ENCODE measurements around the gene NIBAN1.

Gene NIBAN1

DNA sequence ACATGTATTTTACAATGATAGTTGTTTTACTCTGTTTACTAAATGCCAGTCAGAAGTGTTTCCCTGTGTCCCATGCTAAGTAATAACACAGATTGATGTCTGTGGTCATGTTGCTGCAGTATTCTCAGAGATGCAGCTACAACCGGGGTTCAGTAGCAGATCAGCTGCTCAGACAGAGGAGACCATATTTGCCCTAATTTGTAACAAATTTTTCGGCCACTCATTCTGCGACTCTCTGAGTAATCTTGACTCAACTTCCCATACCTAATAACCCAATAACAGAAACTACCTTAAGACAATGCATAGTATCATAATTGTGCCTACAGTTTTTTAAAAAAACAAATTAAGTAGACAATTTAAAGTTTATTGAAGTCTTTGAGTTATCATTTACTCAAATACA is 32.6 kb downstream of the NIBAN1 start:
- Histone ChIP-seq H3K27ac (ENCODE audit: low read depth, low read length) (no peak overlapping the region), H3K36me3 (ENCODE audit: control insufficient read depth, insufficient read depth, low read length) (no peaks in the 10 kb centered on the region), H3K4me3 (ENCODE audit: low read depth, low read length) (no peak overlapping the region), H3K27me3 (ENCODE audit: control insufficient read depth, insufficient read depth, low read length) (no peaks in the 10 kb centered on the region), H3K9ac (ENCODE audit: low read length) (no peak overlapping the region), H3K4me1 (ENCODE audit: control insufficient read depth, insufficient read depth, low read length) (peaks cover 9% of the 10 kb centered on the region; the same call in 1 of the 2 replicates), H3K9me3 (ENCODE audit: control insufficient read depth, insufficient read depth, low read depth, low read length) (no peaks in the 10 kb centered on the region)

GRCh38 chr1:184941410-184941733 is 32.9 kb downstream of the NIBAN1 start:
- no peak overlapping the region for H3K9ac ChIP-seq (ENCODE audit: low read length)
- peaks cover 9% of the 10 kb centered on the region; the same call in 1 of the 2 replicates for H3K4me1 ChIP-seq (ENCODE audit: control insufficient read depth, insufficient read depth, low read length)
- no peaks in the 10 kb centered on the region for H3K9me3 ChIP-seq (ENCODE audit: control insufficient read depth, insufficient read depth, low read depth, low read length)
- H3K4me3 ChIP-seq (ENCODE audit: low read depth, low read length), result no peak overlapping the region
- H3K27ac ChIP-seq (ENCODE audit: low read depth, low read length), result no peak overlapping the region
- no peaks in the 10 kb centered on the region for H3K36me3 ChIP-seq (ENCODE audit: control insufficient read depth, insufficient read depth, low read length)
- no peaks in the 10 kb centered on the region for H3K27me3 ChIP-seq (ENCODE audit: control insufficient read depth, insufficient read depth, low read length)

GRCh38 chr1:184940694-184941409 is 33.5 kb downstream of the NIBAN1 start:
- Histone ChIP-seq H3K27me3 (ENCODE audit: control insufficient read depth, insufficient read depth, low read length) (no peaks in the 10 kb centered on the region), H3K27ac (ENCODE audit: low read depth, low read length) (no peak overlapping the region), H3K9me3 (ENCODE audit: control insufficient read depth, insufficient read depth, low read depth, low read length) (no peaks in the 10 kb centered on the region), H3K4me1 (ENCODE audit: control insufficient read depth, insufficient read depth, low read length) (peaks cover 7% of the 10 kb centered on the region; the same call in 1 of the 2 replicates), H3K9ac (ENCODE audit: low read length) (no peak overlapping the region), H3K4me3 (ENCODE audit: low read depth, low read length) (no peak overlapping the region), H3K36me3 (ENCODE audit: control insufficient read depth, insufficient read depth, low read length) (no peaks in the 10 kb centered on the region)

GRCh38 chr1:184940226-184940625 is 34.1 kb downstream of the NIBAN1 start:
- Histone ChIP-seq H3K27me3 (ENCODE audit: control insufficient read depth, insufficient read depth, low read length) (no peaks in the 10 kb centered on the region), H3K27ac (ENCODE audit: low read depth, low read length) (no peak overlapping the region), H3K36me3 (ENCODE audit: control insufficient read depth, insufficient read depth, low read length) (no peaks in the 10 kb centered on the region), H3K4me1 (ENCODE audit: control insufficient read depth, insufficient read depth, low read length) (peaks cover 2% of the 10 kb centered on the region; the same call in 1 of the 2 replicates), H3K9ac (ENCODE audit: low read length) (no peak overlapping the region), H3K9me3 (ENCODE audit: control insufficient read depth, insufficient read depth, low read depth, low read length) (no peaks in the 10 kb centered on the region), H3K4me3 (ENCODE audit: low read depth, low read length) (no peak overlapping the region)

DNA sequence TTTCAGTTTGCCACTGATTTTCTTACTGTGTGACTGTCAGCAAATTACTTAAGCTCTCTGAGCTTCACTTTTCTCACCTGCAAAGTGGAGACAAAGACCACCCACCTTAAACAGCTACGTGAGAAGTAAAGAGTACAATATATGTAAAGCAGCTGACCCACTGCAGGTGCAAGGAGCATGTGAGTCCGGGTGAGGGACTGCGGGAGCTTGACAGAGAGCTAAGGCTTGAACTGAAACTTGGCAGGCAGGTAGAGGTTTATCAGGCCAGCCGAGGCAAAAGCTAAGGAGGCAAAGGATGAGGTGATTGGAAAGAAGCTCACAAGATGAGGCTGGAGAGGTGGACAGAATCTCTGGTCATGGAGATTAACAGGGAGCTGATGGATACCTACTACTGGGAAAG is 36.6 kb downstream of the NIBAN1 start:
- Histone ChIP-seq H3K9ac (ENCODE audit: low read length) (no peak overlapping the region), H3K36me3 (ENCODE audit: control insufficient read depth, insufficient read depth, low read length) (no peaks in the 10 kb centered on the region), H3K4me3 (ENCODE audit: low read depth, low read length) (no peak overlapping the region), H3K27ac (ENCODE audit: low read depth, low read length) (no peak overlapping the region), H3K27me3 (ENCODE audit: control insufficient read depth, insufficient read depth, low read length) (no peaks in the 10 kb centered on the region), H3K9me3 (ENCODE audit: control insufficient read depth, insufficient read depth, low read depth, low read length) (no peaks in the 10 kb centered on the region), H3K4me1 (ENCODE audit: control insufficient read depth, insufficient read depth, low read length) (0 out of 2 replicates have a peak, but pooled peaks cover 2% of the 10 kb centered on the region)

DNA sequence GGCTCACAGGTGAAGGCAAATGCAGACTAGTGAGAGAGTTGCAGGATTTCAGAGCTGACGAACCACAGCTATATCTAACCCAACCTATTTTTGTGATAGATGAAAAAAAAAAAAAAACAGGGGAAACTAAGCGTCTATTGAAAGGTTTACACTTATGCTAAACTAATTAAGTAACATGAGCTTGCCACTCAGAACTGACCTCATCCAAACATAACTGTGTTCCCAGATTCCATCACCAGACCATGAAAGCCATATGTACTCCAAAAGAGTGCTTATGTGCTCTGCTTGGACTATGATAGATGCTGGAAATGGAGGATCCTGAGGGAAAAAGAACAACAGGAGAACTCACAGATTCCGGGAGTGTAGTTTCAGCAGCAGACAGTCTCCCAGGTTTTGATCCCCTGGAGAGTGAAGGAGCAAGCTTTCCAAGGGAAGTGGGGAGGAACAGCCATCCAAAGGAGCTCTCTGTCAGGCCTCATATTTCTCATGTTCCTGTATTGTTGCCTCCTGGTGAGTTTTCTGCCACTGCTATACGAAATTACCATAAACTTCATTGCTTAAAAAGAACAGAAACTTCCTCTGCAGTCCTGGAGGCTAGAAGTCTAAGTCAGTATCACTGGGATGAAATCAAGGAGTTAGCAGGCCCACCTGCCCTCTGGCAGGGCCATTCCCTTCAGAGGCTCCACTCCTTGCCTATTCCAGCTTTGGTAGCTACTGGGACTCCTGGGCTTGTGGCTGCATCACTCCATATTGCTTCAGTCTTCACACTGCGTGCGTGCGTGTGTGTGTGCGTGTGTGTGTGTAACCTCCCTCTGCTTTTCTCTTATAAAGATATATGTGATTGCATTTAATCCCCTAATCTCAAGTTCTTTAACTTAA is 38.1 kb downstream of the NIBAN1 start:
- Histone ChIP-seq H3K9me3 (ENCODE audit: control insufficient read depth, insufficient read depth, low read depth, low read length) (no peaks in the 10 kb centered on the region), H3K4me3 (ENCODE audit: low read depth, low read length) (no peak overlapping the region), H3K36me3 (ENCODE audit: control insufficient read depth, insufficient read depth, low read length) (no peaks in the 10 kb centered on the region), H3K9ac (ENCODE audit: low read length) (no peak overlapping the region), H3K4me1 (ENCODE audit: control insufficient read depth, insufficient read depth, low read length) (0 out of 2 replicates have a peak, but pooled peaks cover 2% of the 10 kb centered on the region), H3K27ac (ENCODE audit: low read depth, low read length) (no peak overlapping the region), H3K27me3 (ENCODE audit: control insufficient read depth, insufficient read depth, low read length) (no peaks in the 10 kb centered on the region)

DNA sequence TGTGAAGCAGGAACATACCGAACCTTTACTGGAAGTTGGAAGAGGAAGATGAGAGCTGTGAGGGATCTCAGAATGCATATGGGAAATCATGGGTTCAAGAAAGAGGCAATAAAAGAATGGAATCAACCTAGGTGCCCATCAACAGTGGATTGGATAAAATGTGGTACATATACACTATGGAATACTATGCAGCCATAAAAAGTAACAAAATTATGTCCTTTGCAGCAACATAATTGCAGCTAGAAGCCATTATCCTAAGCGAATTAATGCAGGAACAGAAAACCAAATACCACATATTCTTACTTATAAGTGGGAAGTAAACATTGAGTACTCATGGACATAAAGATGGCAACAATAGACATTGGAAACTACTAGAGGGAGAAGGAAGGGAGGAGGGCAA is 40.4 kb downstream of the NIBAN1 start:
- 0 out of 2 replicates have a peak, but pooled peaks cover 2% of the 10 kb centered on the region for H3K4me1 ChIP-seq (ENCODE audit: control insufficient read depth, insufficient read depth, low read length)
- H3K4me3 ChIP-seq (ENCODE audit: low read depth, low read length), result no peak overlapping the region
- no peak overlapping the region for H3K27ac ChIP-seq (ENCODE audit: low read depth, low read length)
- H3K27me3 ChIP-seq (ENCODE audit: control insufficient read depth, insufficient read depth, low read length), result no peaks in the 10 kb centered on the region
- no peak overlapping the region for H3K9ac ChIP-seq (ENCODE audit: low read length)
- H3K9me3 ChIP-seq (ENCODE audit: control insufficient read depth, insufficient read depth, low read depth, low read length), result no peaks in the 10 kb centered on the region
- no peaks in the 10 kb centered on the region for H3K36me3 ChIP-seq (ENCODE audit: control insufficient read depth, insufficient read depth, low read length)

DNA sequence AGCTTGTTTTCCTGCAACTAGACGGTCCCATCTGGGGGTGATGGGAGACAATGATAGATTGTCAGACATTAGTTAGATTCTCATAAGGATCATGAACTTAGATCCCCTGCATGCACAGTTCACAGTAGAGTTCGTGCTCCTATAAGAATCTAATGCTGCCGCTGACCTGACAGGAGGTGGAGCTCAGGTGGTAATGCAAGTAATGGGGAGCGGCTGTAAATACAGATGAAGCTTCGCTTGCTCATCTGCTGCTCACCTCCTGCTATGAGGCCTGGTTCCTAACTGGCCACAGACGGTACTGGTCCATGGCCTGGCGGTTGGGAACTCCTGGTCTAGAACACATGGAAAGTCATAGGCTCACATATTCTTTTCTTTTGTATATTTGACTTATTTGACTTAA is 42.0 kb downstream of the NIBAN1 start:
- 0 out of 2 replicates have a peak, but pooled peaks cover 2% of the 10 kb centered on the region for H3K4me1 ChIP-seq (ENCODE audit: control insufficient read depth, insufficient read depth, low read length)
- no peaks in the 10 kb centered on the region for H3K27me3 ChIP-seq (ENCODE audit: control insufficient read depth, insufficient read depth, low read length)
- H3K9me3 ChIP-seq (ENCODE audit: control insufficient read depth, insufficient read depth, low read depth, low read length), result no peaks in the 10 kb centered on the region
- H3K36me3 ChIP-seq (ENCODE audit: control insufficient read depth, insufficient read depth, low read length), result no peaks in the 10 kb centered on the region
- H3K9ac ChIP-seq (ENCODE audit: low read length), result no peak overlapping the region
- no peak overlapping the region for H3K27ac ChIP-seq (ENCODE audit: low read depth, low read length)
- no peak overlapping the region for H3K4me3 ChIP-seq (ENCODE audit: low read depth, low read length)

DNA sequence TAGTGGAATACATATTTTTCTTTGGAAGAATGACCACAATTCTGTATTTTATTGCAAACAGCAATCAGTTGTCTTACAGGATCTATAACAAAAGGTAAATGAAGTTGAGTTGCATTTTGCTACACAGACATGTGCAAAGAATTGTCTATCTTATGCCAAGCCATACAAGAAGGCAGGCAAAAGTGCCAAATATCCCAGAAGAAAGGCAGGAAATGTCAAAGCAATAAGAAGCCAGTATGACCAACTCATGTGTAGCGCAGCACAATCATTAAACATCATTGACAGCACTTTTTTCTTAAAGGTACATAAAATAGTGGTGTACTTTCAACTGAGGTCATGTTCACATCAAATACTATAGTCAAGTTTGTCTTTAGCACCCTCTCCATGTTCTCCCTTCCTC is 42.7 kb downstream of the NIBAN1 start:
- Histone ChIP-seq H3K4me1 (ENCODE audit: control insufficient read depth, insufficient read depth, low read length) (0 out of 2 replicates have a peak, but pooled peaks cover 2% of the 10 kb centered on the region), H3K4me3 (ENCODE audit: low read depth, low read length) (no peak overlapping the region), H3K27ac (ENCODE audit: low read depth, low read length) (no peak overlapping the region), H3K9ac (ENCODE audit: low read length) (no peak overlapping the region), H3K36me3 (ENCODE audit: control insufficient read depth, insufficient read depth, low read length) (no peaks in the 10 kb centered on the region), H3K9me3 (ENCODE audit: control insufficient read depth, insufficient read depth, low read depth, low read length) (no peaks in the 10 kb centered on the region), H3K27me3 (ENCODE audit: control insufficient read depth, insufficient read depth, low read length) (no peaks in the 10 kb centered on the region)

- H3K4me3 ChIP-seq (ENCODE audit: low read depth, low read length), result no peak overlapping the region
- H3K4me1 ChIP-seq (ENCODE audit: control insufficient read depth, insufficient read depth, low read length), result no peaks in the 10 kb centered on the region
- H3K9me3 ChIP-seq (ENCODE audit: control insufficient read depth, insufficient read depth, low read depth, low read length), result no peaks in the 10 kb centered on the region
- no peaks in the 10 kb centered on the region for H3K27me3 ChIP-seq (ENCODE audit: control insufficient read depth, insufficient read depth, low read length)
- no peaks in the 10 kb centered on the region for H3K36me3 ChIP-seq (ENCODE audit: control insufficient read depth, insufficient read depth, low read length)
- H3K9ac ChIP-seq (ENCODE audit: low read length), result no peak overlapping the region
- no peak overlapping the region for H3K27ac ChIP-seq (ENCODE audit: low read depth, low read length)
Observed at GRCh38 chr1:184930645-184931044, 43.7 kb downstream of the NIBAN1 start.

GRCh38 chr1:184930232-184930631 is 44.1 kb downstream of the NIBAN1 start:
- Histone ChIP-seq H3K4me3 (ENCODE audit: low read depth, low read length) (no peak overlapping the region), H3K4me1 (ENCODE audit: control insufficient read depth, insufficient read depth, low read length) (no peaks in the 10 kb centered on the region), H3K36me3 (ENCODE audit: control insufficient read depth, insufficient read depth, low read length) (no peaks in the 10 kb centered on the region), H3K27me3 (ENCODE audit: control insufficient read depth, insufficient read depth, low read length) (no peaks in the 10 kb centered on the region), H3K9me3 (ENCODE audit: control insufficient read depth, insufficient read depth, low read depth, low read length) (no peaks in the 10 kb centered on the region), H3K9ac (ENCODE audit: low read length) (no peak overlapping the region), H3K27ac (ENCODE audit: low read depth, low read length) (no peak overlapping the region)

All from HUES6 (cell line).